Stimulated activated CD4-positive, alpha-beta T cell treated with anti-CD3 and anti-CD28 coated beads, Interleukin-15, amount 100 ng/mL, for 24 hours (primary cell): ENCODE data around the gene PHF21A.
A peak's percentile ranks its signal among the peaks of the same experiment; 100 is the strongest.
"Not testable (repeated sequence)": the region's sequence is repeated elsewhere in the genome, so short reads cannot be mapped to it uniquely, and the experiment has no call there.

Experiments
- DNase-seq: peaks from one replicate; pipeline ENCODE4 v3.0.0-alpha.2; 2020

PHF21A gene

GRCh38 chr11:46119352-46120216, 1.7 kb downstream of the PHF21A start:
- DNase-seq, result peak; percentile 59

DNA sequence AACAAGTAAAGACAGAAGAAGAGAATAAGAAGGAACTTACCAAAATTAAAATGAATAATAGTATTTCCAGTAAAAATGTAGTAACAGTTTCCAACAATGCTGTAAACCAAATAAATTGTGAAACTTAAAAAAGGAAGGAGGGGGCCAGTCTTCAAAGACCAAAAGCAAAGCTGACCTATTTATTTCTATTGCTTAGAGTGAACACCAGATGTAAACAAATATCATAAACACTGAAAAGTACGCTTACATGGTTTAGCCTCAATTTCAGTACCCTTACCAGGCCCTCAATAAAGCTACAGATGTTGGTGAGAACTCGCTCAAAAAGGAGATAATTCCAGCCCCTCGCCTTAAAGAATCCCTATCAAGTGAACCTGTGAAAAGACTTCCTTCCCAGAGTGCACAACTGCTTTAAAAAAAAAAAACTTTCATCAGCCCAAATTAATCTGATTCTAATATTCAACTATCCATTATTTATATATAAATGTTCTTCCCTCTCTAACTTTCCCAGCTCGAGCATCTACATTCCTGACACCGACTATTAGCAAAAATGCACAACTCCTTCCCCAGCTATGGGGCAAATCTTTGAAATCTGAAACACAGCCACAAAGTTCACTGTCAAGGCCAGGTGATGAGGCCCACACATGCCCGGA, 2.4 kb downstream of the PHF21A start:
- DNase-seq, result no peak

DNA sequence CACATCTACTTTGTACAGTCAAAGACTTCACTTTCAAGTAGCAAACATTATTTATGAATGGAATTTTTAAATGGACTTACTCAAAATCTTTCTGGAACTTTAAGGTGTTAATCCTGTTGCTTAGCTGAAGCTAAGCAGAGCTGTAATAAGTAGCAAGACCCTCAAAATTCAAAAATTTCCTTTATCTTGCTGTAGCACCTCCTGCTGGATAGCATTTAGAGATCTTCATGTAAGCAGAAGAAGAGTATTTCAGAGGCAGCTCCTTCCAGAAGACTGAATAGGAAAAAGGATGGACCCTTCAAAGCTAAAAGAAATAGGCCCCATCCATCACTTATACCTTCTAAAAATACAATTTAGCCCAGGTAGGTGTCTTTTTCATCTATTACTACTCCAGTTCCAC, 3.4 kb downstream of the PHF21A start:
- no peak for DNase-seq

DNA sequence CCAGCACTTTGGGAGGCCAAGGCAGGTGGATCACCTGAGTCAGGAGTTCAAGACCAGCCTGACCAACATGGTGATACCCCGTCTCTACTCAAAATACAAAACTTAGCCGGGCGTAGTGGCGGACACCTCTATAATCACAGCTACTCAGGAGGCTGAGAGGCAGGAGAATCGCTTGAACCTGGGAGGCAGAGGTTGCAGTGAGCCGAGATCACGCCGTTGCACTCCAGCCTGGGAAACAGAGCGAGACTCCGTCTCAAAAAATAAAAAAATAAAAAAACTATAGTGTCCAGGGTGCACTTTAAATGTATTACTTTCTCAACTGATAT, 4.6 kb downstream of the PHF21A start:
- DNase-seq, result not testable (repeated sequence)

- no peak for DNase-seq
These were observed 5.1 kb downstream of the PHF21A start for GRCh38 chr11:46116007-46116711.

DNA sequence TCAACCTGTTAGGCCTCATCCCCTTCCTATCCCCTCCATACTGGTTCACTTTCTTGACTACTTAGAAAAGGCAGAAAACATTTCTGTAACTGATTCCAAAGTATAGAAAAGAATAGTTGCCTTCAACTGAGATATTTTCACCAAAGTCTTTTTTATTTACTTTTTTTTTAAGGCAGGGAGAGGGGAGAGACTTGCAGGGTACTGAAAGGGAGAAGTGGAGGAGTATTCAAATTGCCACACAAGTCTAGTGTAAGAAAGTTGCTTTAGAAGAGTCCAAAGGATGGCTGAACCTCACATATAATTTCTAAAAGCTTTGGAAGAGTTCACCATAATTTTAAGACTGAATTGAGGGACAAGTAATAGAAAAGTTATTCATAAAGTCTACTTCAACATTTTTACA, 6.3 kb downstream of the PHF21A start:
- no peak for DNase-seq

DNA sequence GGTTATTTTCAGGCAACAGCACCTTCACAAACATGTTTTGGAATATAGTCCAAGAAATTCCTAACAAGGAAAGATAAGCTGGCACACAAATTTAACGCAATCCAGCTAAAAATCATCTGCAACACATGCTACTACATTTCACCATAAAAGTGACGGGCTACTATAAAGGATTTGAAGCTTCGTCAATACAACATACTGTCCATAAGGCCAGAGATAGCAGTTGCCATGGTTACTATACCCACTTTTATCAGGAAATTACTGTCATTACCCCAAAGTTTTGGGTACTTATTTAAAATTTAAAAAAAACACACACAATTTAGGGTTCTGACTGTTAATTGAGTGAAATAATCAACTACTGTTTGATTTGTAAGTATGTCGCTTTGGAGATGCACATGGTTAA, 6.9 kb downstream of the PHF21A start:
- no peak for DNase-seq

- DNase-seq, result peak; percentile 15
These were observed 8.2 kb downstream of the PHF21A start for GRCh38 chr11:46112961-46113607.

DNA sequence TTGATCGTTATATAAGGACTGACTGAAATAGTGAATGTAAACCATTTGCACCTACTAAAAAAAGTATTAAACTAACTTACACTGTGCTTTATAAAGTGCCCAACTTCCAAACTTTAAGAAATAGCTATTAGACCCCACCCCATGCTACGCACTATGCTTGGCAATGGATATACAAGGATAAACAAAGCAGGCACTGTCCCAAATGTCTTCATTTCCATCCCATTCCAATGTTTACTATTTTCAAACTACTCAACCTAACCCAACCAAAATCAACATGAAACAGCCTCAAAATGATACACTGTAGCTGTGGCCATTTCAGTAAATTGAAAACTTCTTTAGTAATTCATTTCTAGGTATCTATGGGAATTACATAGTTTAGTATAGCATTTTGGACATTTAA, 12.5 kb downstream of the PHF21A start:
- no peak for DNase-seq

GRCh38 chr11:46107780-46108179, 13.5 kb downstream of the PHF21A start:
- DNase-seq, result no peak

DNA sequence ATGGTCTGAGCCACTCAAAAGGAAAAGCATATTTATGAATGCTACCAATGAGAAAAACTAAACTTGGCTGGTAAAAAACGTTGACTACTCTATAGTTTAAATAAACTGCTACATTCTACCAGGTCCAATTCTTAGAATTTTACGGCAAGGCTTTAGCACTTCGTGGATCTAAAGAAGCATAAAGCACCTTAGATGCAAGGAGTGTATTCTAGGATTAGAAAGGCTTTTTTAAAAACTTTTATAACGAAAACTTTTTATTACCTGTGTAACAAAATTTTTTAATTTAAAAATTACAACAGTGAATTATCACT, 13.9 kb downstream of the PHF21A start:
- no peak for DNase-seq

DNA sequence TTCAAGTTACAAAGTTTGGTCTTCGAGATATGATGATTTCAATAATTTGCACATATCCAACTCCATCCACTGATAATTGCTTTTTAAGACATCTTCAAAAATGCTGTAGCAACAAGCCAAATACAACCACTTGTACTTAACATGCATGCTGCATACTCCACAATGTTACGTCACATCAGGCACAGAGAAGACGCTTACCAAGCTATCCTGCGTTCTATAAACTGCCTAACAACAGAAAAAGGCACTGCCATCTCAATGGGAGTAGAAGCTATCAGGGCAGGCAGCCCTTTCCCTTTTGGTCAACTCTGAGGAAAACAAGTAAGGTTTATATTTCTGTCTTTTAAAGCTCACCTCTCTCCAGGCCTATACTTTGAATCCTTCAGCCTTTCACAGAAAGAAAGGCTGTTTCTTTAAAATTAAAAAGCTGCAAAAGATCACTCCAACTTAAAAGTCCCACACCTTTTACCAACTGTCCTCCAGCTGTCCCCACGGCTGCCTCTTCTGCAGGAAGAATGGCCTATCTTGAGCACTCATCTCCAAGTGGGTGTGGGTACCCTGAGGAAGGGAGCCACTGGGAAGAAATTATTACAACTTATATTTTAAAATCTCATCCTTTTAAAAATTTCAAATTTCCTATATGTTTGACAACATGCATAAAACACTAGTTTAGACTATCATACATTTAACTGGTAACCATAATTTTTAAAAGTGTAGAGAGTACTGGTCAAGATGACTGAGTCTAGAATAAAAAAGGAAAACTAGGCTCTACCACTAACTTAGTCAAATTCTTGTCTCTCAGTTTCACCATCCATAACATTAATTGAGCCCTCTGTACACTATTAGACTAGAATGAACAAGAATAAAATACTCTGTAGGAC, 14.5 kb downstream of the PHF21A start:
- no peak for DNase-seq

GRCh38 chr11:46105926-46106325, 15.3 kb downstream of the PHF21A start:
- no peak for DNase-seq

DNA sequence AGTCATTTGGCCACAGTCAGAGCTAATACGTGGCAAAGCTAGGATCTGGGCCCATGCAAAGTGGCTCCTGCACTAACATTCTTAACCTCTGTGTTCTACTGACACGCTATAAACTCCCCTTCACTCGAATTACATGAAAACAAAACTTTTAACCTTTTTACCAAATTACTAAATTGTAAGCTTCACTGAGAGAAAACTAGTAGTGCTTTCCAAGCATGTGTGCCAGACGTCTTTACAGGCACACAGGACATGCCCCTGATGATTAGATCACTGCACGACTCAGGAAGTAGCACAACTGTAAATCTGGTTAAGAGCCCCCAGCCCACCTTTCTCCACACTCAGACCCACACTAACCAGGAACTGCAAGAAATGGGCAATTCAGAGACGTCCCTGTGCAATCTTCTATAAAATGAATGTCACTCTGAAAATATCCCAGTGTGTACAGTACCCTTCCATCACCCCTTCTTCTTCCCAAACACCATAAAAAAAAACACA, 16.1 kb downstream of the PHF21A start:
- DNase-seq, result no peak

DNA sequence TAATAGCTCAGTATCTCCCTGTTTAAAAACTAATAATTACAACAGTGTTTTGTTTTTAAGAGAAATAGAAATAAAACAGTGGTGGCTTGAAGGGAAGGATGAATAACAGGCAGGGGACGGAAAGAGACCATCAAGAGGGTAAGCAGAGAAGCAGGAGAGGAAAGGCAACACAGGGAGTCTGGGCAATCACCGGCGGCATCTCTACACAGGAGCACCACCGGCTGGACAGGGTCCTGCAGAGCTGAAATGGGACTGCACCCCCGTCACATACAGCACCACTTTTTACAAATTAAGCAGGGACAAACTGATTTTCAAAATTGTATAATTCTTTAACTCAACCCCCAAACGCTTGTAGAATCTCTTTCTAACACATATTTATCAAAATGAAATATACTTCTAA, 18.4 kb downstream of the PHF21A start:
- DNase-seq, result no peak

- no peak for DNase-seq
These were observed 20.6 kb downstream of the PHF21A start for GRCh38 chr11:46100670-46101069.

GRCh38 chr11:46099963-46100316, 21.3 kb downstream of the PHF21A start:
- no peak for DNase-seq

GRCh38 chr11:46090375-46090774, 30.9 kb downstream of the PHF21A start:
- DNase-seq, result no peak

- DNase-seq, result no peak
These were observed 41.6 kb downstream of the PHF21A start for GRCh38 chr11:46079662-46080061.

- no peak for DNase-seq
These were observed 45.3 kb downstream of the PHF21A start for GRCh38 chr11:46075928-46076327.

DNA sequence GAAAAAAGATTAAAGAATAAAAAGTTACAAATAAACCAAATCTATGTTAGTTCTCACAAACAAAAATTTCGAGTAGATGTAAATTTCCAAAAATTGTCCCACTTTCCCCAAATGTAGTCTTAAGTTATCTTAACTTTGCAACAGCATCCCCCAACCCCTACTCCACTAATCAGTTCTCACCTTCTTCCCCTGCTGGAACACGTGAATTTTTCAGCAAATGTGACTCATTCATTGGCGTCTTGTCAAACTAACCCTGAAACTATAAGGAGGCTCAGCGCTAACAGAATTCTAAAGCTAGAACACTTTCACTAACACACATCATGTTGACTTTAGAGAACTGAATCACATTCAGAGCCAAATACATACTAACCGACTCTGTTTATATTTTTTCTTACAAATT, 46.1 kb downstream of the PHF21A start:
- DNase-seq, result no peak

DNA sequence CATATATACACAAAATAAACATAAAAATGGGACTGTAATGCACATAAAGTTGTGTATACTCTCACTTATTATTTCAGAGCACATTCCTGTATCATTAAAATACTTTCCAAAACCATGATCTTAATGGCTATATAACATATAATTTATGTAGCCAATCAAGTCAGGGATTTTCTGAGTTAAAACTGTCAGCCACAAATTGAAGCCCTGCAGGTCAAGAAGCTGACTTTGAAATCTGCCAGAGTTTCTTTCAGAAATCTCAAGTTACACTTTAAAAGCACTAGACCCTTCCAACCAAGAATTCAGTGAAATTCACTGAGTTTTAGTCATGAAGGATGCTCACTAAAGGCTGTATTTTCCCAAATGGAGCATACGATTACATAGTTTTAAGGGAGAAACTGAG, 47.6 kb downstream of the PHF21A start:
- DNase-seq, result no peak
